IPS-20b (cell line): Measurements from ENCODE around the gene GABRR2.
"Not testable (repeated sequence)": the region's sequence is repeated elsewhere in the genome, so short reads cannot be mapped to it uniquely, and the experiment has no call there.

Experiments used
- H3K27ac ChIP-seq: one replicate; pipeline ENCODE4 v1.5.1; 2013; ENCODE audit warnings: low read length
- H3K27me3 ChIP-seq: 2 replicates; pipeline ENCODE4 v1.6.1; 2013; ENCODE audit warnings: mild to moderate bottlenecking, low read length, inconsistent platforms; ENCODE audit not compliant: insufficient read depth
- H3K36me3 ChIP-seq: 2 replicates; pipeline ENCODE4 v1.6.1; 2013; ENCODE audit warnings: low read depth, mild to moderate bottlenecking, inconsistent platforms, low read length, moderate library complexity; ENCODE audit not compliant: insufficient read depth
- H3K4me1 ChIP-seq: 2 replicates; pipeline ENCODE4 v1.6.1; 2013; ENCODE audit warnings: mild to moderate bottlenecking, control low read depth, inconsistent platforms, low read length, moderate library complexity; ENCODE audit not compliant: insufficient read depth
- H3K4me3 ChIP-seq: 2 replicates; pipeline ENCODE4 v1.5.1; 2013; ENCODE audit warnings: mild to moderate bottlenecking, low read length, inconsistent platforms
- H3K9ac ChIP-seq: 2 replicates; pipeline ENCODE4 v1.6.1; 2013; ENCODE audit warnings: low read depth, mild to moderate bottlenecking, inconsistent platforms, low read length, moderate library complexity
- H3K9me3 ChIP-seq: 2 replicates; pipeline ENCODE4 v1.6.1; 2013; ENCODE audit warnings: mild to moderate bottlenecking, low read depth, low read length, inconsistent platforms; ENCODE audit not compliant: insufficient read depth

Gene GABRR2

GRCh38 chr6:89252907-89253306, 62.2 kb downstream of the GABRR2 start:
- no peak overlapping the region for H3K9ac ChIP-seq
- no peaks in the 10 kb centered on the region for H3K36me3 ChIP-seq
- H3K27me3 ChIP-seq = no peaks in the 10 kb centered on the region; the same call in 1 of the 2 replicates
- H3K4me3 ChIP-seq = no peak overlapping the region
- H3K4me1 ChIP-seq = no peaks in the 10 kb centered on the region
- H3K9me3 ChIP-seq = no peaks in the 10 kb centered on the region
- no peak overlapping the region for H3K27ac ChIP-seq

GRCh38 chr6:89251976-89252375, 63.1 kb downstream of the GABRR2 start:
- no peaks in the 10 kb centered on the region for H3K9me3 ChIP-seq
- H3K36me3 ChIP-seq = no peaks in the 10 kb centered on the region
- no peaks in the 10 kb centered on the region; the same call in 1 of the 2 replicates for H3K27me3 ChIP-seq
- H3K27ac ChIP-seq = no peak overlapping the region
- no peak overlapping the region for H3K9ac ChIP-seq
- H3K4me3 ChIP-seq = no peak overlapping the region
- no peaks in the 10 kb centered on the region for H3K4me1 ChIP-seq

- H3K9me3 ChIP-seq = no peaks in the 10 kb centered on the region
- no peak overlapping the region for H3K27ac ChIP-seq
- no peak overlapping the region for H3K4me3 ChIP-seq
- no peaks in the 10 kb centered on the region; the same call in 1 of the 2 replicates for H3K27me3 ChIP-seq
- H3K9ac ChIP-seq = no peak overlapping the region
- no peaks in the 10 kb centered on the region for H3K36me3 ChIP-seq
- H3K4me1 ChIP-seq = no peaks in the 10 kb centered on the region
These were observed 63.9 kb downstream of the GABRR2 start for GRCh38 chr6:89251170-89251569.

GRCh38 chr6:89250239-89250638, 64.9 kb downstream of the GABRR2 start:
- H3K27me3 ChIP-seq = peaks cover 5% of the 10 kb centered on the region; the same call in 1 of the 2 replicates
- no peaks in the 10 kb centered on the region for H3K4me1 ChIP-seq
- no peak overlapping the region for H3K27ac ChIP-seq
- H3K9ac ChIP-seq = no peak overlapping the region
- no peaks in the 10 kb centered on the region for H3K36me3 ChIP-seq
- H3K4me3 ChIP-seq = no peak overlapping the region
- H3K9me3 ChIP-seq = no peaks in the 10 kb centered on the region

- Histone ChIP-seq H3K4me1 (peaks cover 21% of the 10 kb centered on the region; the same call in 1 of the 2 replicates), H3K27me3 (peaks cover 16% of the 10 kb centered on the region; the same call in 1 of the 2 replicates), H3K36me3 (no peaks in the 10 kb centered on the region), H3K4me3 (no peak overlapping the region), H3K9me3 (no peaks in the 10 kb centered on the region), H3K27ac (no peak overlapping the region), H3K9ac (no peak overlapping the region)
These were observed 70.7 kb downstream of the GABRR2 start for GRCh38 chr6:89244241-89244985.

- H3K27ac ChIP-seq = no peak overlapping the region
- peaks cover 21% of the 10 kb centered on the region; the same call in 1 of the 2 replicates for H3K4me1 ChIP-seq
- H3K27me3 ChIP-seq = peaks cover 16% of the 10 kb centered on the region; the same call in 1 of the 2 replicates
- no peak overlapping the region for H3K9ac ChIP-seq
- no peaks in the 10 kb centered on the region for H3K9me3 ChIP-seq
- peak overlapping the region; percentile 12 for H3K4me3 ChIP-seq
- H3K36me3 ChIP-seq = no peaks in the 10 kb centered on the region
These were observed 71.8 kb downstream of the GABRR2 start for GRCh38 chr6:89243331-89243629.

GRCh38 chr6:89242574-89243330, 72.3 kb downstream of the GABRR2 start:
- Histone ChIP-seq H3K27me3 (peaks cover 16% of the 10 kb centered on the region; the same call in 1 of the 2 replicates), H3K4me3 (peak overlapping the region; percentile 12; the same call in 1 of the 2 replicates), H3K9me3 (no peaks in the 10 kb centered on the region), H3K27ac (no peak overlapping the region), H3K4me1 (peaks cover 21% of the 10 kb centered on the region; the same call in 1 of the 2 replicates), H3K36me3 (no peaks in the 10 kb centered on the region), H3K9ac (no peak overlapping the region)

GRCh38 chr6:89239338-89239737, 75.8 kb downstream of the GABRR2 start:
- Histone ChIP-seq H3K4me1 (peaks cover 20% of the 10 kb centered on the region; the same call in 1 of the 2 replicates), H3K9ac (no peak overlapping the region), H3K4me3 (no peak overlapping the region), H3K27me3 (peaks cover 5% of the 10 kb centered on the region; the same call in 1 of the 2 replicates), H3K36me3 (no peaks in the 10 kb centered on the region), H3K9me3 (peaks cover 3% of the 10 kb centered on the region; the same call in 1 of the 2 replicates), H3K27ac (no peak overlapping the region)

GRCh38 chr6:89237158-89237557, 77.9 kb downstream of the GABRR2 start:
- H3K4me3 ChIP-seq = no peak overlapping the region
- no peaks in the 10 kb centered on the region for H3K27me3 ChIP-seq
- H3K9ac ChIP-seq = no peak overlapping the region
- H3K4me1 ChIP-seq = peaks cover under 1% of the 10 kb centered on the region; the same call in 1 of the 2 replicates
- H3K27ac ChIP-seq = no peak overlapping the region
- H3K36me3 ChIP-seq = no peaks in the 10 kb centered on the region
- peaks cover 3% of the 10 kb centered on the region; the same call in 1 of the 2 replicates for H3K9me3 ChIP-seq

- H3K4me1 ChIP-seq, H3K9me3 ChIP-seq, H3K27ac ChIP-seq, H3K4me3 ChIP-seq, H3K27me3 ChIP-seq, H3K36me3 ChIP-seq, H3K9ac ChIP-seq: not testable (repeated sequence)
These were observed 81.5 kb downstream of the GABRR2 start for GRCh38 chr6:89233605-89234004.

GRCh38 chr6:89222712-89223039, 92.4 kb downstream of the GABRR2 start:
- Histone ChIP-seq H3K36me3 (no peaks in the 10 kb centered on the region), H3K9ac (no peak overlapping the region), H3K27me3 (no peaks in the 10 kb centered on the region), H3K27ac (no peak overlapping the region), H3K4me1 (no peaks in the 10 kb centered on the region; the same call in 1 of the 2 replicates), H3K4me3 (no peak overlapping the region), H3K9me3 (no peaks in the 10 kb centered on the region)
